HCT116 (cell line): Measurements from ENCODE around the gene GAK. TPM values are rescaled to one million over a fixed set of nuclear protein-coding genes. Genes with fewer than 3 reads are reported as not detected.

ENCODE experiments used
- ATAC-seq: fragments of 200-7000 bp; cut with Tn5 transposase; 2 replicates; pipeline ENCODE4 v1.9.1; 2020; ENCODE audit warnings: mild to moderate bottlenecking, moderate library complexity
- BruUV-seq: library from RNA; stranded (reverse); fragments of 400-500 nt; replicated peaks from 2 replicates; lab custom pipeline; 2021; lab: Mats Ljungman, UMichigan
- CTCF ChIA-PET: fragments of 300-600 bp; sonication (Branson Sonifier 250); formaldehyde crosslinking; loops from one replicate; lab custom pipeline; 2021; ENCODE audit warnings: antibody characterized with exemption; lab: Charles Lee
- POLR2A ChIA-PET: fragments of 300-600, 350-600 bp; sonication (Branson Sonifier 250); formaldehyde crosslinking; loops from one replicate; lab custom pipeline; 2021; ENCODE audit warnings: antibody characterized with exemption; lab: Charles Lee
- RAD21 ChIA-PET, 2 experiments: fragments of 300-600 bp; sonication (Branson Sonifier 250); formaldehyde crosslinking; loops; one replicate each; lab custom pipeline; 2023; ENCODE audit warnings: low total read pairs in 2 of 2; ENCODE audit not compliant: uncharacterized antibody in 2 of 2, unreplicated experiment in 2 of 2, low non-redundant PET in 1 of 2; lab: Charles Lee
- DNase-seq: peaks from one replicate; pipeline ENCODE4 v3.0.0-alpha.2; 2010; ENCODE audit warnings: low read depth, low spot score
- H2AFZ ChIP-seq: fragments of 200-600 bp; shearing (Covaris generic), sonication (generic); 2 replicates; pipeline ENCODE4 v1.6.1; 2017; ENCODE audit warnings: low read depth, mixed run types, mixed read lengths, antibody characterized with exemption, low read length; ENCODE audit not compliant: poor library complexity, severe bottlenecking
- H3K27ac ChIP-seq: 2 replicates; pipeline ENCODE4 v1.5.1; 2012; ENCODE audit warnings: low read depth, low read length
- H3K27me3 ChIP-seq: fragments of 200-600 bp; sonication (generic); 2 replicates; pipeline ENCODE4 v1.6.1; 2016; ENCODE audit warnings: mixed run types, low read length, mixed read lengths; ENCODE audit not compliant: insufficient read depth
- H3K36me3 ChIP-seq, 2 experiments: fragments of 200-500 bp in 1 of 2; fragments of 200-600 bp in 1 of 2; sonication (Bioruptor generic) in 1 of 2; sonication (generic) in 1 of 2; 2 replicates each; pipeline versions ENCODE4 v1.5.1 to v1.6.1; 2014 to 2016; ENCODE audit warnings: low read length in 2 of 2, inconsistent platforms in 1 of 2, mixed read lengths in 1 of 2, mixed run types in 1 of 2; ENCODE audit not compliant: insufficient read depth in 2 of 2, control insufficient read depth in 1 of 2
- H3K4me1 ChIP-seq, 2 experiments: fragments of 200-600 bp in 1 of 2; sonication (generic) in 1 of 2; 2 replicates each; pipeline versions ENCODE4 v1.5.1 to v1.6.1; 2012 to 2017; ENCODE audit warnings: low read length in 2 of 2, inconsistent platforms in 1 of 2, mild to moderate bottlenecking in 1 of 2, mixed read lengths in 1 of 2, mixed run types in 1 of 2, moderate library complexity in 1 of 2; ENCODE audit not compliant: insufficient read depth in 2 of 2, control insufficient read depth in 1 of 2
- H3K4me2 ChIP-seq: fragments of 200-600 bp; sonication (generic); 2 replicates; pipeline ENCODE4 v1.6.1; 2017; ENCODE audit warnings: mixed run types, low read length, mixed read lengths
- H3K4me3 ChIP-seq, 2 experiments: fragments of 200-600 bp in 1 of 2; sonication (generic) in 1 of 2; replicated peaks in 1 of 2; 2 replicates each; pipeline ENCODE4 v1.5.1; 2011 to 2016; ENCODE audit warnings: low read length in 2 of 2, control low read depth in 1 of 2, low read depth in 1 of 2, mild to moderate bottlenecking in 1 of 2, mixed read lengths in 1 of 2, mixed run types in 1 of 2
- H3K79me2 ChIP-seq: fragments of 200-600 bp; sonication (generic); 2 replicates; pipeline ENCODE4 v1.6.1; 2017; ENCODE audit warnings: mild to moderate bottlenecking, mixed run types, low read length, moderate library complexity, mixed read lengths; ENCODE audit not compliant: insufficient read depth
- H3K9ac ChIP-seq: fragments of 200-600 bp; sonication (generic); 2 replicates; pipeline ENCODE4 v1.6.1; 2016; ENCODE audit warnings: low read length, mixed read lengths
- H3K9me2 ChIP-seq: fragments of 200-600 bp; sonication (generic), shearing (Covaris generic); 2 replicates; pipeline ENCODE4 v1.6.1; 2017; ENCODE audit warnings: mixed run types, mild to moderate bottlenecking, moderate library complexity; ENCODE audit not compliant: insufficient read depth
- H3K9me3 ChIP-seq, 2 experiments: fragments of 200-500 bp in 1 of 2; fragments of 200-600 bp in 1 of 2; sonication (Bioruptor generic) in 1 of 2; sonication (generic) in 1 of 2; 2 replicates each; pipeline ENCODE4 v1.6.1; 2014 to 2017; ENCODE audit warnings: low read length in 2 of 2, mixed read lengths in 2 of 2, inconsistent platforms in 1 of 2, low read depth in 1 of 2, mild to moderate bottlenecking in 1 of 2, mixed run types in 1 of 2, moderate library complexity in 1 of 2; ENCODE audit not compliant: control insufficient read depth in 1 of 2, insufficient read depth in 1 of 2
- H4K20me1 ChIP-seq: fragments of 200-600 bp; sonication (generic), shearing (Covaris generic); 2 replicates; pipeline ENCODE4 v1.6.1; 2017; ENCODE audit warnings: mixed run types, mild to moderate bottlenecking, moderate library complexity; ENCODE audit not compliant: insufficient read depth
- CBX3 ChIP-seq: IDR thresholded peaks from 2 replicates; pipeline ENCODE4 v1.6.1; 2012; ENCODE audit warnings: low read depth
- CEBPB ChIP-seq: IDR thresholded peaks from 2 replicates; pipeline ENCODE4 v1.6.1; 2012; ENCODE audit warnings: low read depth
- ELF1 ChIP-seq: IDR thresholded peaks from 2 replicates; pipeline ENCODE4 v1.6.1; 2012; ENCODE audit warnings: low read depth, borderline replicate concordance
- EZH2 ChIP-seq: fragments of 200-600 bp; sonication (generic); IDR thresholded peaks from 2 replicates; pipeline ENCODE4 v1.6.1; 2017; ENCODE audit warnings: antibody characterized with exemption, mixed run types
- JUND ChIP-seq: IDR thresholded peaks from 2 replicates; pipeline ENCODE4 v1.6.1; 2012
- MAX ChIP-seq: IDR thresholded peaks from 2 replicates; pipeline ENCODE4 v1.6.1; 2012
- POLR2AphosphoS5 ChIP-seq: IDR thresholded peaks from 2 replicates; pipeline ENCODE4 v1.6.1; 2011; ENCODE audit warnings: mild to moderate bottlenecking, low read depth, low read length, moderate library complexity
- RAD21 ChIP-seq: IDR thresholded peaks from 2 replicates; pipeline ENCODE4 v1.6.1; 2012; ENCODE audit warnings: low read depth, mild to moderate bottlenecking
- REST ChIP-seq: IDR thresholded peaks from 2 replicates; pipeline ENCODE4 v1.6.1; 2012; ENCODE audit warnings: low read depth
- SP1 ChIP-seq: IDR thresholded peaks from 2 replicates; pipeline ENCODE4 v1.6.1; 2012; ENCODE audit warnings: low read depth
- SRF ChIP-seq: IDR thresholded peaks from 2 replicates; pipeline ENCODE4 v1.6.1; 2012; ENCODE audit warnings: low read depth
- ZBTB33 ChIP-seq: IDR thresholded peaks from 2 replicates; pipeline ENCODE4 v1.6.1; 2011; ENCODE audit warnings: mild to moderate bottlenecking, low read length, moderate library complexity; ENCODE audit not compliant: insufficient replicate concordance; ENCODE audit errors: extremely low read depth
- ZFX ChIP-seq: fragments of 450-650 bp; IDR thresholded peaks from 2 replicates; pipeline ENCODE4 v1.6.1; 2017
- intact Hi-C: fragments of 100-400 bp; cut with micrococcal nuclease; formaldehyde crosslinking; loops from 2 replicates; pipeline ENCODE4 v1.10.0; 2022
- total RNA-seq: library from RNA; stranded (reverse); gene quantifications from one replicate; pipeline ENCODE4 v1.2.1, GENCODE V29; 2021; ENCODE audit not compliant: unreplicated experiment

Gene GAK
- total RNA-seq, 1 experiment from 2014 or later = 123 TPM

GRCh38 chr4:946103-946450, 14.0 kb upstream of the GAK start:
- ChIA-PET RAD21 (no interaction called here), CTCF (no interaction called here)
- no TSS peak for BruUV-seq

More at GRCh38 chr4:946103-946450, 14.0 kb upstream of the GAK start:
- POLR2A ChIA-PET = no interaction called here
- Histone ChIP-seq H3K79me2 (no peaks in the 10 kb centered on the region), H3K27me3 (no peaks in the 10 kb centered on the region), H3K27ac (no peak overlapping the region), H3K4me3 (no peak overlapping the region), H2AFZ (no peak overlapping the region), H3K4me2 (no peak overlapping the region), H3K9me2 (no peaks in the 10 kb centered on the region), H3K9ac (no peak overlapping the region), H3K9me3 (no peaks in the 10 kb centered on the region), H4K20me1 (no peaks in the 10 kb centered on the region), H3K4me1 (no peaks in the 10 kb centered on the region), H3K36me3 (no peaks in the 10 kb centered on the region)
- ATAC-seq (no peak), DNase-seq (no peak)
- intact Hi-C loops = no loop called here
- no peak for TF ChIP-seq POLR2AphosphoS5
- TF ChIP-seq ELF1 = no peak
- no peak for TF ChIP-seq RAD21
- TF ChIP-seq ZFX = no peak
- no peak for TF ChIP-seq REST
- no peak for TF ChIP-seq JUND
- no peak for TF ChIP-seq CBX3
- no peak for TF ChIP-seq SP1
- no peak for TF ChIP-seq EZH2
- TF ChIP-seq MAX = no peak
- TF ChIP-seq ZBTB33 = no peak
- TF ChIP-seq SRF = no peak
- TF ChIP-seq CEBPB = no peak
